Fibroblast of pulmonary artery (primary cell): Measurements from ENCODE around the gene SURF6.
A peak's percentile ranks its signal among the peaks of the same experiment; 100 is the strongest.
"Not testable (repeated sequence)": the region's sequence is repeated elsewhere in the genome, so short reads cannot be mapped to it uniquely, and the experiment has no call there.

ENCODE experiments used
- DNase-seq: peaks from one replicate; pipeline ENCODE4 v3.0.0-alpha.2; 2010; ENCODE audit warnings: low read depth
- H3K4me3 ChIP-seq: replicated peaks from 2 replicates; pipeline ENCODE4 v1.5.1; 2011; ENCODE audit warnings: low read depth, mild to moderate bottlenecking, control low read depth, low read length, moderate library complexity
- TF ChIP-seq, protein P1 (sequence below): IDR thresholded peaks from 2 replicates; pipeline ENCODE4 v1.5.1; 2011; ENCODE audit warnings: mild to moderate bottlenecking, control low read depth, low read length, inconsistent platforms; ENCODE audit errors: missing control alignments

The SURF6 gene

DNA sequence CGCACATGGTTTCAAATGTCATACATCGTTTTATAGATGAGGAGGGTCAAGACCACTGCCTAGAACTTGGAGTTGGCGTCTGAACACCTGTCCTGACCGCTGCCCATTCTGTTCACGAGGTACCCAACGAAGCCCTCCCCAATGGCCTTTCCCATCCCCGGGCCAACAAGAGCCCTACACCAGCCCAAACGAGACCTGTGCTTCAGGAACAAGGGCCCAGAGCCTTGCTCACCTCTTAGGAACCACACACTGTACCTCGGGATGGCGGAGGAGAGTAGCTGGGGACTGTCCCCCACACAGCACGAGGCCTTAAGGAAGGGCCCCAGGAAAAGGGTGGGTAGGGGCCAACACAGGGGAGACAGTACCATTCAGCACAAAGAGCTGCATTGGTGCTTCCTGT is 3.0 kb downstream of the SURF6 start:
- TF ChIP-seq, protein P1, sequence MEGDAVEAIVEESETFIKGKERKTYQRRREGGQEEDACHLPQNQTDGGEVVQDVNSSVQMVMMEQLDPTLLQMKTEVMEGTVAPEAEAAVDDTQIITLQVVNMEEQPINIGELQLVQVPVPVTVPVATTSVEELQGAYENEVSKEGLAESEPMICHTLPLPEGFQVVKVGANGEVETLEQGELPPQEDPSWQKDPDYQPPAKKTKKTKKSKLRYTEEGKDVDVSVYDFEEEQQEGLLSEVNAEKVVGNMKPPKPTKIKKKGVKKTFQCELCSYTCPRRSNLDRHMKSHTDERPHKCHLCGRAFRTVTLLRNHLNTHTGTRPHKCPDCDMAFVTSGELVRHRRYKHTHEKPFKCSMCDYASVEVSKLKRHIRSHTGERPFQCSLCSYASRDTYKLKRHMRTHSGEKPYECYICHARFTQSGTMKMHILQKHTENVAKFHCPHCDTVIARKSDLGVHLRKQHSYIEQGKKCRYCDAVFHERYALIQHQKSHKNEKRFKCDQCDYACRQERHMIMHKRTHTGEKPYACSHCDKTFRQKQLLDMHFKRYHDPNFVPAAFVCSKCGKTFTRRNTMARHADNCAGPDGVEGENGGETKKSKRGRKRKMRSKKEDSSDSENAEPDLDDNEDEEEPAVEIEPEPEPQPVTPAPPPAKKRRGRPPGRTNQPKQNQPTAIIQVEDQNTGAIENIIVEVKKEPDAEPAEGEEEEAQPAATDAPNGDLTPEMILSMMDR: no peak
- H3K4me3 ChIP-seq: no peak overlapping the region
- DNase-seq: no peak

DNA sequence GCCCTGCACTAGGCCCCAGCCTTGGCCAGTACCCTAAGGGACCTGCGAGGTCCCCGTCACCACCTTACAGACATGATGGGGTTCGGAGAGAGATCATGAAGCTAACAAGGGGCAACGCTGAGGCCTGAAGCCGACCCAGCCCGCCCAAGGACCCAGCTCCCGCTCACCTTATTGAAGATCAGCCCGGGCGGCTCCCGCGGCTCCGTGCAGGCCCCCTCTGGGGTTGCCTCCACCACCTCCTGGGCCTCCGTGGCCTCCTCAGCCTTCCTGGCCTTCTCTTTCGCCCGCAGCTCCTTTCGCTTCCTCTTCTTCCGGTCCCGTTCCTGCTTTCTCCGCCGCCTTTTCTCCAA is 3.6 kb downstream of the SURF6 start:
- no peak for DNase-seq
- H3K4me3 ChIP-seq: no peak overlapping the region
- TF ChIP-seq, protein P1: no peak

DNA sequence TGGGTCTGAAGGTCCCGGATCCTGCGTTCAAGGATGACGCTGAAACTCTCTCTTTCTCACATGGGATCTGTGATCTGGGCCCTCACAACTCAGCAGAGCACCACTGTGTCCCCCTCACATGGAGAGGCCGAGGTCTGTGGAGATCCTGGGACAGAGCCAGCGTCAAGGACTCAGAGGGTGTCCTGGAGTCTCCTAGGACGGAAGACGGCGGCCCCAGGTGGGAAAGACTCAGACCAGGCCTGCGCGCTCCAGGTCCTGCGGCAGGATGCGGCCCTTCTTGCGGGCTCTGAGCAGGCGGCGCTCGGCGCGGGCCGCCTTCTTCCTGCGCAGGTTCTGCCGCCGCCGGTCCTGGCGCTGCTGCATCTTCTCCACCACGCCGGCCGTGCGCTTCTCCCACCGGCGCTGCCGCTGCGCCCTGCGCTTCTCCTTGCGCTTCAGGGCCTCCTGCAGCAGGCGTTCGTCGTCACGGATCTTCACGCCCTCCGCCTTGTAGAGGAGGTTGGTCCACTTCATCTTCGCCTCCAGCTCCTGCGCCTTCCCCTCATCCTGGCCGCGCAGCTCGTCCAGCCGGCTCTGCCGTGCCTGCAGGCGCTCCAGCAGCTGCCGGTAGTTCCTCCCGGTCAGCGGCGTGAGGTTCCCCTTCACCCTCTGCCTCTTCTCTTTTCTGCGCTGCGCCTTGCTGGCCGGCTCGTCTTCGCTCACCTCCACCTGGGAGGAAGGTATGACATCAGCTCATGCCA is 4.2 kb downstream of the SURF6 start:
- TF ChIP-seq, protein P1: no peak
- H3K4me3 ChIP-seq: no peak overlapping the region
- DNase-seq: no peak

DNA sequence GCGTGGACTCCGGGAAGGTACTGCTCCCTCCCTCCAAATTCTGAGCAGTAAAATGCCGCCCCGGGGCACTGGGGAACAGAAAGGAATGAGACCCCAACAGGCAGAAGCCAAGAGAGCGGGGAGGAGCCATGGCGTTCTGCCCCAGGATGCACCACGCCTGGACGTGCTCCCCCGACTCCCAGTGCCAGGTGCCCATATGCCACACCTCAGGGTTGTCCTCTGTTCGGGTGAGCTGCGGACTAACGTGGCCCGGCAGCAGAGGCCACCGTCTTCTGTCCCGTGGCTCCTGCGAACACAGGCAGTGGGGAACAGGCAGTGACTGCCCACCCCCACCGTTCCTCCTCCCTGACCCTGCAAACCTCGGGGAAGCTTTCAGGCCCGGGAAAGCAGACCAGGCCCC is 4.8 kb downstream of the SURF6 start:
- TF ChIP-seq, protein P1: no peak
- H3K4me3 ChIP-seq: no peak overlapping the region
- no peak for DNase-seq

DNA sequence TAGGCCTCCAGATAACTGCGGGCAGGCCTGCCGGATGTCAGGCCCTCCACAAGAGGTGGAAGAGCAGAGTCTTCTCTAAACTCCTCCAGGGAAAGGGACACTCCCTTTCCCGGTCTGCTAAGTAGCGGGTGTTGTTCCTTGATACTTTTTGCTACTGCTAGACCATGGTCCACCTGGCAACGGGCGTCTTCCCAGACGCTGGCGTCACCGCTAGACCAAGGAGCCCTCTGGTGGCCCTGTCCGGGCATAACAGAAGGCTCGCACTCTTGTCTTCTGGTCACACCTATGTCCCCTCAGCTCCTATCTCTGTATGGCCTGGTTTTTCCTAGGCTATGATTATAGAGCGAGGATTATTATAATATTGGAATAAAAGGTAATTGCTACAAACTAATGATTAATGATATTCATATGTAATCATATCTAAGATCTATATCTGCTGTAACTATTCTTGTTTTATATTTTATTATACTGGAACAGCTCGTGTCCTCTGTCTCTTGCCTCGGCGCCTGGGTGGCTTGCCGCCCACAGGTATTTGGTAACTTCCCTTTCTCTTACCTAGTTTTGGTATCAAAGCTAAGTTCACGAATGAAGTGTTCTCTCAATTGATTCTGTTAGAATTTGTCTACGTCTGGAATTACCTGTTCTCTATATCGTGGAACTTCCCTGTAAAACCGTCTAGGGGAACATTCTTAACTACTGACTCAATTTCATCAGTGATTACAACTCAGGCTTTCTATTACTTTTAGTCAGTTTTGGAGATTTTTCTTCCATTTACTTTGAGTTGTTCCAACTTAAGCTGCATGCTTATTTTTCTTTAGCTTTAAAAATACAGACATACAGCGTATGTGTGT is 6.5 kb downstream of the SURF6 start:
- TF ChIP-seq, protein P1: peak; percentile 50
- H3K4me3 ChIP-seq: not testable (repeated sequence)
- DNase-seq: peak; percentile 36

DNA sequence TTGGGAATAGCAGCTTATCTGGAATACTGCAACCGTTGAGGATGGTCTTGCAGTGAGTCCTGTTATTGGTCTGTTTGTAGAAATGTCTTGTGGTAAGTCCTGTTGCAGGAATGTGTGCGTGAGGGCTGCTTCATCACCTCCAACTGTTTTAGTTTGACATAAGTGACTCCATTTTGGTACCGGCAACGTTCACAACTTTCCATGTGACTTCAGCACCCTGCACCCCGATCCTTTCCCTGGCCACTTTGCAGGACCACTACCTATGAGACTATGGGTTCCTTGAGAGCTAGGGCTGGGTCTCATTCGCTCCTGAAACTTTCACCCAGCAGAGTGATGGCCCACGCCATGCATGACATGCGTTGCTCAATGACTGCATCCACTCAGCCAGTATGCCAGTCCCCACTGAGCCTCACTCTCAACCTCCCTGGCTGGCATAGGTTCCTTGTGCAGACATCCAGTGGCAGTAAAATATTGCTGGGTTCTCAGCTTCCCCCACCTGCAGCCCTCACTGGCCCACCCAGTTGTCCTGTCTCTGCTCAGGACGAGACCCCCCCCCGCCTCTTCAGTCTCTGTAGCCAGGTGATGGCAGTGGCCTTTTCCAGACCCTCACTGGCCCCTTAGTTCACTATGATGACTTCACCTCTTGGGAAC is 8.0 kb downstream of the SURF6 start:
- no peak overlapping the region for H3K4me3 ChIP-seq
- no peak for DNase-seq
- TF ChIP-seq, protein P1: no peak

DNA sequence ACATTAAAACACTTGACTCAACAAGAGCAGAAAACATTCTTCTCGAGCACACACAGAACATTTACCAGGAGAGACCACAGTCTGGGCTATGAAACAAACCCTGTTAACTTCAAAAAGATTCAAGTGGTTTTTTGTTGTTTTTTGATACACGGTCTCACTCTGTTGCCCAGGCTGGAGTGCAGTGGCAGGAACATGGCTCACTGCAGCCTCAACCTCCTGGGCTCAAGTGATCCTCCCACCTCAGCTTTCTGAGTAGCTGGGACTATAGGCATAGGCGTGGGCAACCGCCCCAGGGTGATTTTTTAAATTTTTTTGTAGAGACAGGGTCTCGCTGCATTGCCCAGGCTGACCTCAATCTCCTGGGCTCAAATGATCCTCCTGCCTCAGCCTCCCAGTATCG is 9.0 kb downstream of the SURF6 start:
- not testable (repeated sequence) for DNase-seq, H3K4me3 ChIP-seq
